A549 (cell line): ENCODE results near the gene ZBTB20.

ENCODE experiments used
- EP300 ChIP-seq, 2 experiments: fragments of >200 bp; sonication (Bioruptor Twin); formaldehyde crosslinking; IDR thresholded peaks; 2 replicates in 1 of 2; 3 replicates in 1 of 2; pipeline ENCODE4 v1.6.1; 2016 to 2017
- PHF8 ChIP-seq: fragments of 200-600 bp; sonication (generic); IDR thresholded peaks from 2 replicates; pipeline ENCODE4 v1.6.1; 2016; ENCODE audit warnings: low read depth, mild to moderate bottlenecking, antibody characterized with exemption, moderate library complexity, borderline replicate concordance
- TF ChIP-seq, protein P1 (sequence below): IDR thresholded peaks from 2 replicates; pipeline ENCODE4 v1.6.1; 2012

DNA sequence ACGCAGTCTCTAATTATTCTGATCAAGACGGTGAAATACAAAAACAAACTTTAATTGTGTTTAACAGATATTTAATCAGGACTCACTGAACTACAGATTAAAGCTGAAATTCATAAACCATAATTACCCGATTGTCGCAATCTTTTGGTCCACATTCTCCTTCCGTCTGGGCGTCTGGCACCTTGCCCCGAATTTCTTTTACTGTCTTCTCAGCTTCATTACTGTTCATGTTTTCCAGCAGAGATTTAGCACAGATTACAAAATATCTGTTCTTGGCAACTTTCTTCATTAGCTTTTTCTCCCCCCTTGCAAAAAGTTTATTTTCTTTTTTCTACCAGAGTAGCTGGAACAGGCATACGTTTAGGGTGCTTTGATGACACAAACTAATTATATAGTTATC is 581.9 kb downstream of the ZBTB20 start:
- TF ChIP-seq EP300 (IDR thresholded peaks at IDR 0.05): no peak
- TF ChIP-seq, protein P1, sequence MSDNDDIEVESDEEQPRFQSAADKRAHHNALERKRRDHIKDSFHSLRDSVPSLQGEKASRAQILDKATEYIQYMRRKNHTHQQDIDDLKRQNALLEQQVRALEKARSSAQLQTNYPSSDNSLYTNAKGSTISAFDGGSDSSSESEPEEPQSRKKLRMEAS: no peak
- no peak for TF ChIP-seq PHF8
